DMS 273 (cell line): ENCODE measurements around the gene FYB1.
"Not testable (repeated sequence)": the region's sequence is repeated elsewhere in the genome, so short reads cannot be mapped to it uniquely, and the experiment has no call there.

ENCODE experiments used
- DNase-seq: peaks from one replicate; lab custom pipeline; 2025; ENCODE audit not compliant: unreplicated experiment; lab: John Stamatoyannopoulos, UW

The FYB1 gene

DNA sequence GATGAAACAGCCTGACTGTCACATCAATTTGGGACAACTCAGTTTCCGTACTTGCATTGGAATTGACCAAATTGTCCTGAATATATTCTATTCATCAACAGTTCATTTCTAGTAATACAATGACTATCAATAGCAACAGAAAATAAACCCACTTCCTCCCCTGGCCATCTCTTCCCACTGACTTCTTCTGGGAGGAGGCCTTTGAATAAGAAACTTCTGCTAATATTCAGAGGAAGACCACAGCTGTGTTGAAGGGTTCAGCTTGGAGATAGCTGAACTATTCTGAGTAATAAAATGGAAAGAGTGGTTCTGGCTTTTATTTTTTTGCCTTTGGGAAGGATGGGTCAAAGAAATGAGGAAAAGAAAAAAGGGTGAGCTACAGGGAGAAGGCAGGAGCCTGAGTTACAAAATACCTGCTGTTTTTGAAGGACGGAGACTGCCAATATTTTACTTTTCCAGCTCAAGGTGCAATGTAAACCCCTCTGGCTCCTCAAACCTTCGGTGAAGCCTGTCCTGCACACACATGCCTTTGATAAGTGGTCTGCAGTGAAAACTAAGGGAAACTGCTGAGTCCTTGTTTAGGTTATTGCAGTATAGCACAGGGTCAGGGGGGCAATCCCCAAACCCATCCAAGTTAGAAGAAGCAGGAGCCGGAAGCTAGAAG is 29.9 kb downstream of the FYB1 start:
- DNase-seq, result no peak

DNA sequence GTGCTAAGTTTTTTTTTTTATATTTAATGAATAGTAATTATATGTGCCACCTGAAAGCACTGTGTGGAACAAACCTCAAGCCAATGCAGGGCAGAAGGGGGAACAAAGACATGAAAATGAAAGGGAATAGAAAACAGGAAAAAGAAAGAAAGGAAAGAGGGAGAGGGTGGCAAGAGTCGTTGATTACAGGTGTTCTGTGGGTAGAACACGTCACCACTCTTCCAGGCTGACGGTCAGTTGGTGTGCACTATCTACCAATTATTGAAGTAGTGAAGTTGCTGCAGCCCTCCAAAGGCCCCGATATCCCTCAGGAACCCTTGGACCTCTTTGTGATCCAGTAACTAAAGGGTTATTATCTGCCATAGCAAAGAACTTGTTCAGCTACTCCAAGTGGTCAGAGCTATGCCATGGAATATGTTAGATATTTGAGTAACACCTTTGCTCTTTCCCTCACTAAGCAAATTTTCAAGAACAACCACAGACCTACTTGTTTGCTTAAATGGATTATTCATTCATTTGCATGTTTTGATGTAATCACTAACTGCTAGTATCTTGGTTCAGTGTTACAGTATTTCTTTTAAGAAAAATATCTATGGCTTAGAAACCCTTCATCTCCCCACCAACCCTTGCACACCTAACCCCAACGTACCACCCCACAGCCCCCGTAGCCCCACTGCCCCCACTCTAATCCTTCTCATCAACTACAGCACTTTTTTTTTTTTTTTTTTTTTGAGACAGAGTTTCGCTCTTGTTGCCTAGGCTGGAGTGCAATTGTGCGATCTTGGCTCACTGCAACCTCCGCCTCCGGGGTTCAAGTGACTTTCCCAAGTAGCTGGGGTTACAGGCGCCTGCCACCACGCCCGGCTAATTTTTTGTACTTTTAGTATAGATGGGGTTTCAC is 31.3 kb downstream of the FYB1 start:
- no peak for DNase-seq

- DNase-seq, result no peak
Observed at GRCh38 chr5:39186722-39187539, 32.4 kb downstream of the FYB1 start.

- DNase-seq, result no peak
Observed at GRCh38 chr5:39186289-39186688, 33.1 kb downstream of the FYB1 start.

- no peak for DNase-seq
Observed at GRCh38 chr5:39185761-39186160, 33.6 kb downstream of the FYB1 start.

DNA sequence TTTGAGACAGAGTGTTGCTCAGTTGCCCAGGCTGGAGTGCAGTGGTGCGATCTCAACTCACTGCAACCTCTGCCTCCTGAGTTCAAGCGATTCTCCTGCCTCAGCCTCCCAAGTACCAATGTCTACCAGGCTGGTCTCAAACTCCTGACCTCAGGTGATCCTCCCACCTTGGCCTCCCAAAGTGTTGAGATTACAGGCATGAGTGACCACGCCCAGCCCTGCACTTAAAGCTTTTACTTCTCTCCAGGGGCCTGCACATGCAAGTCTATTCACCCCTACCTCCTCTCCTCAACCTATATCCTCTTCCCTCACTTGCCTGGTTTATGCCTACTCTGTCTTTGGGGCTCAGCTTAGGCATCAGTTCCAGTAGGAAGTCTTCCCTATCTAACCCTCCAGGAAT is 39.8 kb downstream of the FYB1 start:
- not testable (repeated sequence) for DNase-seq

- DNase-seq, result no peak
Observed at GRCh38 chr5:39178861-39179260, 40.5 kb downstream of the FYB1 start.

DNA sequence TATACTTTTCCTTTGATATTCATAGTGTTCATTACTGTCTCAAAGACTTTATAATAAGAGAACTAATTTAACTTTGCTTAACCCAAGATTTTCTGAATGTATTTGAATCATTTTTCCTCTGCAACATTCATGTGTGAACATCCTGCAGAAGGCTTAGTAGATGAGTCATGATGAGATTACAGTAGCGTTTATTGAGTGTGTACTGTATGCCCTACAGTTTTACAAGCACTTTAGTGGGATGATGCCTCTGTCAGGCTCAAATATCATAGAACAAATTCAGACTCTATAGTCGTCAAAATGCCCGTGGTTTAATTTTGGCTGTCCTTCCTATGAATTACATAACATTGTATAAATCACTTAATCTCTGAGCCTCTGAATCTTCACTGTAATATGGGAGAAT is 41.2 kb downstream of the FYB1 start:
- no peak for DNase-seq

DNA sequence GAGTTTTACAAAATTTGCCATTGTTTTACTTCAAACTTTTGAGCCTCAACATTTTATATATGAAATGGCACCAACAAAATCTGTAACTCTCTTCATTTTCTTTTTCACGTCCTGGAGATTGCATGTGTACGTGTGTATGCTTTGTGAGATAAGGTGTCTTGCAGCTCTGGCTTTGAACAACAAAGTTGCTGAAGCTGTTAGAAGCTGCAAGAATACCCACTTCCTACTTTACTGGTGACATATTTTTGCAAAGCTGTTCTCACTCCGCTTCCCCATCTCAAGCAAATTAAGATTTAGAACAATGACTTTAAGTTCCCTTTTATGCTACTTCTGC is 41.8 kb downstream of the FYB1 start:
- DNase-seq, result no peak

- no peak for DNase-seq
Observed at GRCh38 chr5:39176759-39177630, 42.4 kb downstream of the FYB1 start.

GRCh38 chr5:39175273-39175955 is 43.9 kb downstream of the FYB1 start:
- no peak for DNase-seq

GRCh38 chr5:39173069-39173468 is 46.3 kb downstream of the FYB1 start:
- DNase-seq, result no peak

DNA sequence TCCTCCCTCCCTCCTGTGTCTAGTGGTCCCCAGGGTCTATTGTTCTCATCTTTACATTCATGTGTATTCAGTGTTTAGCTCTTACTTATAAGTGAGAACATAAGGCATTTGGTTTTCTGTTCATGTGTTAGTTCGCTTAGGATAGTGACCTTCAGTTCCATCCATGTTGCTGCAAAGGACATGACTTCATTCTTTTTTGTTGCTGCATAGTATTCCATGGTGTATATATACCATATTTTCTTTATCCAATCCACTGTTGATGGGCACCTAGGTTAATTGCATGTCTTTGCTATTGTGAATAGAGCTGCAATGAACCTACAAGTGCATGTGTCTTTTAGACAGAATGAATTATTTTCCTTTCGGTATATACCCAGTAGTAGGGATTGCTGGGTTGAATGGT is 46.8 kb downstream of the FYB1 start:
- DNase-seq, result no peak

GRCh38 chr5:39171647-39172046 is 47.7 kb downstream of the FYB1 start:
- no peak for DNase-seq

- DNase-seq, result no peak
Observed at GRCh38 chr5:39169081-39169480, 50.3 kb downstream of the FYB1 start.

DNA sequence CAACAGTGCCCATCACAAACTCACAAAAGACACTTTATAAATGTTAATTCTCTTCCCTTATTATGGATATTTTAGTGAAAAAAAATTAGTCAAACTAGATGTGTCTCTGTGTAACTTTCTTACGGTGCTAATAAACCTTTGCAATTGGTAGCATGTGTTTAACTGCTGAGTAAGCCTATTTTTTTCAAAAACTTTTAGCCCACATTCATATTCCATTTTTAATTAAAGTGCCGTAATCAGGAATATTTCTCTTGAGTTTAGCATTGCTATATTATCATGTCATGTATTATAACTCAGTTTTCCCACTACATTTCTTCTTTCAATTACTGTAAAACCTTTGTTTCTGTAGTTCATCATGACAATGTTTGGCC is 51.4 kb downstream of the FYB1 start:
- no peak for DNase-seq

DNA sequence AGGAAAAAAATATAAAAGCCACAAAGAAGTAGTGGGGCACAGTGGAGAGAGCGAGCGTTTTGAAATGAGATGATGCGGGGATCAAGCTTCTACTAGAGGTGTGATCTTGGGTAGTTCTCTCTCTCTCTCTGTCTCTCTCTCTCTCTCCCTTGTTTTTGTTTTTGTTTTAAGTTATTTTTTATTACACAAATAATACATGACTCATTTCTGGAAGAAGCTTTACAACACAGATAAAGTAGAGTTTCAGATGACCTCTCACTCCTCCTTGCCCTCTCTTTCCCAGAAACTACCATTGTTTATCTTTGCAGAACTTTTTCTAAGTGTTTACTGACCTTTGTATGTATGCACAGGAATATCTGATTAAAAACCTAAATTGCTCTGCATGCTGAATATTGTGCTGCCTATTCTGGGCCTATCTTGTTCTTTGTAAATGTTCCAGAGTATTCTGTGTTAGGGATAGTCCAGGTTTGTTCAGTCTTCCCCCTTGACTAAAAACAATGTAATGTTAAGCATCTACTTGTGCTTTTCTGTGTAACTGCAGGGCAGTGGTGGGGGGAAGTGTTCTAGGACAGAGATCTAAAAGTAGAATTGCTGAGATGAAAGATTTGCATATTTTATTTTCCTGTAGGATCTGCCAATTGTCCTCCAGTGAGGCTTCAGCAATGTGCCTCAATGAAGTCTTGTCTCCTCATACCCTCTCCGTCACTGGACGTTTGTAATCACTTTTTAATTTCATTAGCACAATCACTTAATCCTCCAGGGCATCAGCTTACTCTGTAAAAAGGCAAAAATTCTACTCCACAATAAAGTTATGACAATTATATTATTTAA is 52.0 kb downstream of the FYB1 start:
- DNase-seq, result no peak

- no peak for DNase-seq
Observed at GRCh38 chr5:39164529-39165402, 54.6 kb downstream of the FYB1 start.
